ENCODE data around the gene ABCA13.

DNA sequence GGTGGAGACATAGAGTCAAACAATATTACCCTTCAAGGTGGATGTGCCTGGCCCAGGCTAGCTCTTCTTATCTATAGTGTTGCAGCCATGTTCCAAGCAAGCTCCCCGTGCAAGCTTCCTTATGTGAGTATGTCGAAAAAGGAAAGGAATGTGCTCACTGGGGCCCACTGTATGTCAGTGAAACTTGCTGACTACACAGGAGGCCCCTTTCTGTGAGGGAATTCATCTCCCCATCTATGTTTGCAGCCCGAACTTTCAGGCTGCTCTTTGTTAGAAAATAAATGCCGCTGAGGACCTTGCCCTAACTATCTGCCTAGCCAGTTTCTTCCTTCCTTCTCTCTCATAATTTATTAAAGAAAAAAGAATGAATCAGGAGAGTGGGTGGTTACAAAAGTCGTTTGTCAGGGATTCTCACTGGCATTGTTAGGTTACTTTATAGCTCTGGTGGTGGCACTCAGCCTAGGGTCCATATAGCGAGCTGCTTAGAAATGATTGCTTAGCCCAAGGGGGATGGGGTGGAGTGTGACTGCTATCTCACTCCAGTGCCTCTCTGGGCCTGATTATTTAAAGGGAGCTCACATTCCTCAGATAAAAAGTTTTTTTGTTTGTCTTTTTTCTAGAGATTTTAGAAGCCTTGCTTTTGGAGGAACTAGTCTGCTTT, 302.1 kb downstream of the ABCA13 start:
- TF ChIP-seq EZH2 (IDR thresholded peaks at IDR 0.05; ENCODE audit: low read length) (no peak), CTCF (optimal IDR thresholded peaks at IDR 0.05 in 1 of 3, IDR thresholded peaks at IDR 0.05 in 1 of 3, conservative IDR thresholded peaks at IDR 0.05 in 1 of 3; ENCODE audit: extremely low read depth in 1 of 3, insufficient read depth in 2 of 3, low read length in 3 of 3) (no peak)
